SK-N-SH (cell line): Measurements from ENCODE around the gene LRTM2. TPM values are rescaled to one million over a fixed set of nuclear protein-coding genes. Genes with fewer than 3 reads are reported as not detected.
A peak's percentile ranks its signal among the peaks of the same experiment; 100 is the strongest.

Source experiments
- CTCF ChIA-PET: fragments of 300-600, 350-600 bp; formaldehyde crosslinking; extraction: SDS; loops from one replicate; lab custom pipeline; 2021; lab: Yijun Ruan, JAX
- POLR2A ChIA-PET: fragments of 350-600 bp; sonication (Branson Sonifier 250); formaldehyde crosslinking; extraction: SDS; loops from one replicate; lab custom pipeline; 2020; ENCODE audit warnings: antibody characterized with exemption, inconsistent platforms; lab: Yijun Ruan, JAX
- DNase-seq: peaks from one replicate; pipeline ENCODE4 v3.0.0; 2012
- H2AFZ ChIP-seq: fragments of 200-600 bp; sonication (generic); 2 replicates; pipeline ENCODE4 v1.8.1; 2016; ENCODE audit warnings: antibody characterized with exemption, mild to moderate bottlenecking, low read depth
- H3F3A ChIP-seq: fragments of 200-600 bp; sonication (generic); replicated peaks from 2 replicates; pipeline ENCODE3; 2016; ENCODE audit warnings: antibody characterized with exemption, mild to moderate bottlenecking; ENCODE audit not compliant: insufficient read depth
- H3K27ac ChIP-seq, 2 experiments: fragments of 200-500 bp in 1 of 2; fragments of 200-600 bp in 1 of 2; sonication (Bioruptor generic) in 1 of 2; sonication (generic), shearing (Covaris generic) in 1 of 2; 2 replicates each; pipeline versions ENCODE4 v1.5.1 to v1.6.1; 2014 to 2016; ENCODE audit warnings: low read depth in 2 of 2, inconsistent platforms in 1 of 2, low read length in 1 of 2, mild to moderate bottlenecking in 1 of 2, mixed read lengths in 1 of 2
- H3K27me3 ChIP-seq: fragments of 200-600 bp; sonication (generic), shearing (Covaris generic); 2 replicates; pipeline ENCODE4 v1.6.1; 2016; ENCODE audit warnings: mixed run types; ENCODE audit not compliant: insufficient read depth
- H3K36me3 ChIP-seq, 2 experiments: fragments of 200-500 bp in 1 of 2; fragments of 200-600 bp in 1 of 2; sonication (Bioruptor generic) in 1 of 2; sonication (generic) in 1 of 2; replicated peaks in 1 of 2; 2 replicates each; pipeline versions ENCODE3 to v1.5.1; 2014 to 2016; ENCODE audit warnings: low read length in 1 of 2, mild to moderate bottlenecking in 1 of 2; ENCODE audit not compliant: insufficient read depth in 2 of 2, control insufficient read depth in 1 of 2
- H3K4me1 ChIP-seq, 2 experiments: fragments of 200-500 bp in 1 of 2; fragments of 200-600 bp in 1 of 2; sonication (Bioruptor generic) in 1 of 2; sonication (generic), shearing (Covaris generic) in 1 of 2; 2 replicates each; pipeline versions ENCODE4 v1.5.1 to v1.6.1; 2014 to 2016; ENCODE audit warnings: low read depth in 1 of 2, low read length in 1 of 2, mixed run types in 1 of 2; ENCODE audit not compliant: insufficient read depth in 2 of 2, control insufficient read depth in 1 of 2
- H3K4me2 ChIP-seq: fragments of 200-600 bp; sonication (generic), shearing (Covaris generic); 2 replicates; pipeline ENCODE4 v1.6.1; 2017; ENCODE audit warnings: mixed run types
- H3K4me3 ChIP-seq, 2 experiments: fragments of 200-500 bp in 1 of 2; fragments of 200-600 bp in 1 of 2; sonication (Bioruptor generic) in 1 of 2; sonication (generic), shearing (Covaris generic) in 1 of 2; 2 replicates each; pipeline versions ENCODE4 v1.5.1 to v1.8.1; 2014 to 2016; ENCODE audit warnings: low read depth in 2 of 2, inconsistent platforms in 1 of 2, low read length in 1 of 2, mild to moderate bottlenecking in 1 of 2, mixed read lengths in 1 of 2, moderate library complexity in 1 of 2
- H3K79me2 ChIP-seq: fragments of 200-600 bp; sonication (generic); 2 replicates; pipeline ENCODE4 v1.8.1; 2017; ENCODE audit warnings: mild to moderate bottlenecking; ENCODE audit not compliant: insufficient read depth
- H3K9ac ChIP-seq: fragments of 200-600 bp; sonication (generic); 2 replicates; pipeline ENCODE4 v1.6.1; 2017; ENCODE audit warnings: mixed run types
- H3K9me2 ChIP-seq: fragments of 200-600 bp; sonication (generic); 2 replicates; pipeline ENCODE4 v1.6.1; 2017; ENCODE audit warnings: mixed run types
- H3K9me3 ChIP-seq: fragments of 200-600 bp; sonication (generic); 2 replicates; pipeline ENCODE4 v1.6.1; 2017; ENCODE audit warnings: mixed run types, mild to moderate bottlenecking, moderate library complexity
- H4K20me1 ChIP-seq: fragments of 200-600 bp; sonication (generic); 2 replicates; pipeline ENCODE4 v1.6.1; 2017; ENCODE audit warnings: mild to moderate bottlenecking, mixed run types; ENCODE audit not compliant: insufficient read depth
- CHD2 ChIP-seq: fragments of 150-350 bp; IDR thresholded peaks from 2 replicates; pipeline ENCODE4 v1.6.1; 2018; ENCODE audit warnings: low read length; ENCODE audit not compliant: partially characterized antibody
- CTCF ChIP-seq: fragments of 200-600 bp; sonication (generic); IDR thresholded peaks from 2 replicates; pipeline ENCODE4 v1.6.1; 2017; ENCODE audit warnings: antibody characterized with exemption, mild to moderate bottlenecking, moderate library complexity
- EP300 ChIP-seq, 2 experiments: IDR thresholded peaks; 2 replicates each; pipeline versions ENCODE4 v1.4.0 to v1.6.1; 2012; ENCODE audit warnings: borderline replicate concordance in 1 of 2, low read depth in 1 of 2, low read length in 1 of 2
- EZH2phosphoT487 ChIP-seq: fragments of 200-600 bp; sonication (generic); IDR thresholded peaks from 2 replicates; pipeline ENCODE4 v1.6.1; 2017; ENCODE audit warnings: low read depth, mixed run types, mild to moderate bottlenecking, antibody characterized with exemption, moderate library complexity, borderline replicate concordance
- FOSL2 ChIP-seq: IDR thresholded peaks from 2 replicates; pipeline ENCODE4 v1.4.0; 2012; ENCODE audit warnings: low read depth, mild to moderate bottlenecking, moderate library complexity, borderline replicate concordance
- GABPA ChIP-seq: IDR thresholded peaks from 2 replicates; pipeline ENCODE4 v1.4.0; 2012; ENCODE audit warnings: low read depth, mild to moderate bottlenecking
- MEF2A ChIP-seq: IDR thresholded peaks from 2 replicates; pipeline ENCODE4 v1.4.0; 2012; ENCODE audit warnings: low read depth, borderline replicate concordance
- MXI1 ChIP-seq: IDR thresholded peaks from 2 replicates; pipeline ENCODE4 v1.6.1; 2012; ENCODE audit warnings: mild to moderate bottlenecking, low read depth, low read length, improper control_type of control experiment
- RFX5 ChIP-seq: IDR thresholded peaks from 2 replicates; pipeline ENCODE4 v1.6.1; 2012; ENCODE audit warnings: mild to moderate bottlenecking, improper control_type of control experiment, low read length
- SIN3A ChIP-seq: IDR thresholded peaks from 2 replicates; pipeline ENCODE4 v1.6.1; 2012; ENCODE audit warnings: low read depth, mild to moderate bottlenecking, low read length, moderate library complexity, borderline replicate concordance
- TCF12 ChIP-seq: IDR thresholded peaks from 2 replicates; pipeline ENCODE4 v1.4.0; 2012
- YY1 ChIP-seq: IDR thresholded peaks from 2 replicates; pipeline ENCODE4 v1.4.0; 2012; ENCODE audit warnings: low read depth, mild to moderate bottlenecking
- WGBS: methylation state at CpG from one replicate; pipeline ENCODE4 v1.1.6; 2017; ENCODE audit warnings: low lambda C conversion rate; 5-methylcytosine and 5-hydroxymethylcytosine counted together
- polyA plus RNA-seq, 3 experiments: library from polyadenylated mRNA; depleted of rRNA; stranded (reverse); fragments of >200 nt; gene quantifications; 2 replicates each; pipeline ENCODE4 v1.2.3, GENCODE V29; 2012
- TF ChIP-seq, protein P1 (sequence below): IDR thresholded peaks from 2 replicates; pipeline ENCODE4 v1.4.0; 2012; ENCODE audit warnings: low read depth
- TF ChIP-seq, protein P2 (sequence below): fragments of 150-350 bp; IDR thresholded peaks from 2 replicates; pipeline ENCODE4 v1.6.1; 2017; ENCODE audit warnings: antibody characterized with exemption, low read length, low read depth, borderline replicate concordance
- TF ChIP-seq, protein P3 (sequence below): fragments of 150-350 bp; IDR thresholded peaks from 2 replicates; pipeline ENCODE4 v1.6.1; 2016; ENCODE audit warnings: mild to moderate bottlenecking, low read depth, low read length

LRTM2 gene
- polyA plus RNA-seq, 1 of the 3 experiments (the other 2 are of a cell fraction), result not detected

DNA sequence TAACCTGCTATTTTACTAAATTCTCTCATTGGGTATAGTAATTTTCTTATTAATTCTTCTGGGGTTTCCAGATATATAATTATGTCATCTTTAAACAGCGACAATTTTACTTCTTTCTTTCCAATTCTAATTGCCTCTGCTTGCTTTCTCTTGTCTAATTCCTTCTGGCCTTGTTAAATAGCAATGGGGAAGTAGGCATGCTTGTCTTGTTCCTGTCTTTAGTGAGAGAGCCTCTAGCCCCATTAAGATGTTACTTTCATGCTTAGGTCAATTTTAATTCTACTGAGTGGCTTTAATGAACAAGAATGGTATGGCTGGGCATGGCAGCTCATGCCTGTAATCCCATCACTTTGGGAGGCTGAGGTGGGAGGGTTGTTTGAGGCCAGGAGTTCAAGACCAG, 31.7 kb downstream of the LRTM2 start:
- H3K9me3 ChIP-seq, result 0 out of 2 replicates have a peak, but pooled peaks cover 3% of the 10 kb centered on the region
- no peak for DNase-seq
- no peaks in the 10 kb centered on the region for H3K36me3 ChIP-seq
- no peak overlapping the region for H3K9ac ChIP-seq
- H3K4me3 ChIP-seq, result no peak overlapping the region
- WGBS, result 24% methylated on average over 1 of the region's 1 CpG
- H2AFZ ChIP-seq, result no peak overlapping the region
- peaks cover 17% of the 10 kb centered on the region for H3F3A ChIP-seq
- peak overlapping the region in 1 of 2 experiments; percentile 47; a peak in 1 of 4 replicates for H3K27ac ChIP-seq
- no peaks in the 10 kb centered on the region for H4K20me1 ChIP-seq
- H3K4me2 ChIP-seq, result no peak overlapping the region
- H3K79me2 ChIP-seq, result no peaks in the 10 kb centered on the region
- ChIA-PET POLR2A (no interaction called here), CTCF (interaction anchor here (1.5 kb wide), 1 partner anchor 88 kb away, joined by 4 read pairs; no protein-coding TSS in a partner anchor)
- H3K9me2 ChIP-seq, result no peaks in the 10 kb centered on the region
- no peak for TF ChIP-seq EZH2phosphoT487
- TF ChIP-seq TCF12, result no peak
- TF ChIP-seq MEF2A, result no peak
- no peak for TF ChIP-seq RFX5
- no peak for TF ChIP-seq YY1
- TF ChIP-seq, protein P1, sequence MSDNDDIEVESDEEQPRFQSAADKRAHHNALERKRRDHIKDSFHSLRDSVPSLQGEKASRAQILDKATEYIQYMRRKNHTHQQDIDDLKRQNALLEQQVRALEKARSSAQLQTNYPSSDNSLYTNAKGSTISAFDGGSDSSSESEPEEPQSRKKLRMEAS, result no peak
- TF ChIP-seq FOSL2, result no peak
- no peak for TF ChIP-seq CTCF
- TF ChIP-seq, protein P2, sequence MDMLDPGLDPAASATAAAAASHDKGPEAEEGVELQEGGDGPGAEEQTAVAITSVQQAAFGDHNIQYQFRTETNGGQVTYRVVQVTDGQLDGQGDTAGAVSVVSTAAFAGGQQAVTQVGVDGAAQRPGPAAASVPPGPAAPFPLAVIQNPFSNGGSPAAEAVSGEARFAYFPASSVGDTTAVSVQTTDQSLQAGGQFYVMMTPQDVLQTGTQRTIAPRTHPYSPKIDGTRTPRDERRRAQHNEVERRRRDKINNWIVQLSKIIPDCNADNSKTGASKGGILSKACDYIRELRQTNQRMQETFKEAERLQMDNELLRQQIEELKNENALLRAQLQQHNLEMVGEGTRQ, result no peak
- no peak for TF ChIP-seq MXI1
- no peak for TF ChIP-seq GABPA
- TF ChIP-seq SIN3A, result no peak
- TF ChIP-seq, protein P3, sequence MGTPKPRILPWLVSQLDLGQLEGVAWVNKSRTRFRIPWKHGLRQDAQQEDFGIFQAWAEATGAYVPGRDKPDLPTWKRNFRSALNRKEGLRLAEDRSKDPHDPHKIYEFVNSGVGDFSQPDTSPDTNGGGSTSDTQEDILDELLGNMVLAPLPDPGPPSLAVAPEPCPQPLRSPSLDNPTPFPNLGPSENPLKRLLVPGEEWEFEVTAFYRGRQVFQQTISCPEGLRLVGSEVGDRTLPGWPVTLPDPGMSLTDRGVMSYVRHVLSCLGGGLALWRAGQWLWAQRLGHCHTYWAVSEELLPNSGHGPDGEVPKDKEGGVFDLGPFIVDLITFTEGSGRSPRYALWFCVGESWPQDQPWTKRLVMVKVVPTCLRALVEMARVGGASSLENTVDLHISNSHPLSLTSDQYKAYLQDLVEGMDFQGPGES, result no peak
- no peak for TF ChIP-seq EP300 (IDR thresholded peaks at IDR 0.05; ENCODE audit: borderline replicate concordance in 1 of 2, low read depth in 1 of 2, low read length in 1 of 2)
- no peak for TF ChIP-seq CHD2
- TF ChIP-seq, all 33 proteins: peak for 0
- Histone ChIP-seq H3K27me3 (peaks cover 5% of the 10 kb centered on the region; the same call in 1 of the 2 replicates), H3K4me1 (peaks cover 3 to 6% of the 10 kb centered on the region in 2 experiments; a peak in 2 of 4 replicates)
